HepG2 (cell line): ENCODE measurements around the gene AGAP3. TPM values are rescaled to one million over a fixed set of nuclear protein-coding genes. Genes with fewer than 3 reads are reported as not detected.
A peak's percentile ranks its signal among the peaks of the same experiment; 100 is the strongest.

Source experiments
- FUBP1 ChIP-seq: sonication (generic); formaldehyde crosslinking; IDR thresholded peaks from 2 replicates; pipeline ENCODE4 v1.5.1; 2020; ENCODE audit warnings: missing genetic modification reagents, mild to moderate bottlenecking, borderline replicate concordance
- GRHL1 ChIP-seq: sonication (generic); formaldehyde crosslinking; conservative IDR thresholded peaks from 2 replicates; pipeline ENCODE4 v1.8.0; 2022; ENCODE audit warnings: missing genetic modification reagents
- MAFG ChIP-seq: sonication (generic); formaldehyde crosslinking; IDR thresholded peaks from 2 replicates; pipeline ENCODE4 v1.5.1; 2020; ENCODE audit warnings: mild to moderate bottlenecking, missing genetic modification reagents
- MED8 ChIP-seq: sonication (generic); formaldehyde crosslinking; IDR thresholded peaks from 2 replicates; pipeline ENCODE4 v1.8.1; 2023; ENCODE audit warnings: mild to moderate bottlenecking, missing genetic modification reagents; ENCODE audit not compliant: insufficient replicate concordance
- MNT ChIP-seq: fragments of 450-650 bp; IDR thresholded peaks from 2 replicates; pipeline ENCODE4 v1.6.1; 2016
- NFIB ChIP-seq: sonication (generic); formaldehyde crosslinking; IDR thresholded peaks from 2 replicates; pipeline ENCODE4 v1.9.0; 2021; ENCODE audit warnings: missing genetic modification reagents, mild to moderate bottlenecking, borderline replicate concordance
- POLR2AphosphoS5 ChIP-seq: IDR thresholded peaks from 2 replicates; pipeline ENCODE4 v1.6.1; 2012; ENCODE audit warnings: low read depth, low read length
- PRPF4 ChIP-seq: fragments of 200-400 bp; formaldehyde crosslinking; IDR thresholded peaks from 2 replicates; pipeline ENCODE4 v1.6.1; 2016; ENCODE audit warnings: low read length, low read depth; ENCODE audit not compliant: poor library complexity, severe bottlenecking
- TEF ChIP-seq: sonication (generic); formaldehyde crosslinking; IDR thresholded peaks from 2 replicates; pipeline ENCODE4 v1.5.0; 2020; ENCODE audit warnings: missing genetic modification reagents
- THAP11 ChIP-seq: IDR thresholded peaks from 2 replicates; pipeline ENCODE4 v1.6.1; 2016; ENCODE audit warnings: missing biosample characterization, missing genetic modification reagents
- TRIM22 ChIP-seq: fragments of 450-650 bp; IDR thresholded peaks from 2 replicates; pipeline ENCODE4 v1.6.1; 2017
- TSC22D2 ChIP-seq: sonication (generic); formaldehyde crosslinking; IDR thresholded peaks from 2 replicates; pipeline ENCODE4 v1.5.1; 2020; ENCODE audit warnings: missing genetic modification reagents, mild to moderate bottlenecking, borderline replicate concordance
- WIZ ChIP-seq: sonication (generic); formaldehyde crosslinking; IDR thresholded peaks from 2 replicates; pipeline ENCODE4 v1.5.1; 2020; ENCODE audit warnings: mild to moderate bottlenecking, missing genetic modification reagents
- ZBTB7B ChIP-seq: sonication (generic); formaldehyde crosslinking; IDR thresholded peaks from 2 replicates; pipeline ENCODE4 v1.4.0; 2020; ENCODE audit warnings: missing genetic modification reagents
- ZFX ChIP-seq: sonication (generic); formaldehyde crosslinking; IDR thresholded peaks from 2 replicates; pipeline ENCODE4 v1.4.0; 2020; ENCODE audit warnings: mild to moderate bottlenecking, low read depth, missing genetic modification reagents, moderate library complexity
- ZNF34 ChIP-seq: sonication (generic); formaldehyde crosslinking; IDR thresholded peaks from 2 replicates; pipeline ENCODE4 v1.4.0; 2020; ENCODE audit warnings: mild to moderate bottlenecking, missing genetic modification reagents, borderline replicate concordance
- ZNF451 ChIP-seq: sonication (generic); formaldehyde crosslinking; IDR thresholded peaks from 2 replicates; pipeline ENCODE4 v1.5.0; 2020; ENCODE audit warnings: mild to moderate bottlenecking, missing genetic modification reagents
- ZNF557 ChIP-seq: sonication (generic); formaldehyde crosslinking; IDR thresholded peaks from 2 replicates; pipeline ENCODE4 v1.4.0; 2020; ENCODE audit warnings: missing genetic modification reagents
- ZNF577 ChIP-seq: sonication (generic); formaldehyde crosslinking; IDR thresholded peaks from 2 replicates; pipeline ENCODE4 v1.4.0; 2020; ENCODE audit warnings: mild to moderate bottlenecking, low read depth, missing genetic modification reagents, borderline replicate concordance
- ZNF703 ChIP-seq: sonication (generic); formaldehyde crosslinking; IDR thresholded peaks from 2 replicates; pipeline ENCODE4 v1.5.1; 2020; ENCODE audit warnings: missing genetic modification reagents, mild to moderate bottlenecking, moderate library complexity, borderline replicate concordance
- ZNF776 ChIP-seq: sonication (generic); formaldehyde crosslinking; IDR thresholded peaks from 2 replicates; pipeline ENCODE4 v1.4.0; 2020; ENCODE audit warnings: mild to moderate bottlenecking, missing genetic modification reagents
- polyA plus RNA-seq, 8 experiments: library from polyadenylated mRNA; depleted of rRNA in 3 of 8; stranded (reverse) in 7 of 8; unstranded in 1 of 8; fragments of >200 nt; fragmentation: Illumina TruSeq in 4 of 8; extraction: Trizol in 4 of 8; gene quantifications; 2 replicates each; pipeline versions ENCODE4 v1.2.1 to v1.2.3, GENCODE V29; 2011 to 2016; ENCODE audit warnings: low read depth in 4 of 8, missing spikeins in 1 of 8, mixed read lengths in 1 of 8; ENCODE audit not compliant: insufficient read depth in 1 of 8
- total RNA-seq, 5 experiments: library from RNA; depleted of rRNA; stranded (reverse); fragments of >200 nt; fragmentation: Illumina TruSeq; extraction: Trizol; gene quantifications; 2 replicates each; pipeline ENCODE4 v1.2.3, GENCODE V29; 2016; ENCODE audit warnings: low read depth in 1 of 5

Gene AGAP3
- total and polyA plus RNA-seq, 2 of the 13 experiments (the other 11 are each of a cell fraction or from before 2014, with no cell fraction given): 31.3 to 61.4 TPM

GRCh38 chr7:151083071-151083823 is 3.0 kb upstream of the AGAP3 start, which contains the start of gene TMUB1 (continued):
- TF ChIP-seq NFIB (CRISPR knock-in tag) (no peak), TEF (CRISPR knock-in tag) (no peak), ZNF557 (no peak), PRPF4 (no peak), TSC22D2 (CRISPR knock-in tag) (no peak), TRIM22 (no peak), ZNF703 (no peak), GRHL1 (CRISPR knock-in tag) (no peak), WIZ (CRISPR knock-in tag) (no peak), POLR2AphosphoS5 (peak; percentile 41), ZNF451 (CRISPR knock-in tag) (no peak), ZNF577 (CRISPR knock-in tag) (no peak), FUBP1 (CRISPR knock-in tag) (no peak), THAP11 (peak; percentile 99), ZBTB7B (CRISPR knock-in tag) (no peak), MAFG (CRISPR knock-in tag) (no peak), ZNF776 (CRISPR knock-in tag) (0 out of 2 replicates have a peak, but pooled peaks have one; percentile 48), ZFX (CRISPR knock-in tag) (peak; percentile 46), MED8 (no peak), ZNF34 (no peak), MNT (0 out of 2 replicates have a peak, but pooled peaks have one; percentile 5)
